Measurements from ENCODE around the gene KAT2A. TPM values are rescaled to one million over a fixed set of nuclear protein-coding genes. Genes with fewer than 3 reads are reported as not detected.
"Not testable (repeated sequence)": the region's sequence is repeated elsewhere in the genome, so short reads cannot be mapped to it uniquely, and the experiment has no call there.

The KAT2A gene
- total RNA-seq, 2 experiments from 2014 or later, result 25.7 to 26.7 TPM

DNA sequence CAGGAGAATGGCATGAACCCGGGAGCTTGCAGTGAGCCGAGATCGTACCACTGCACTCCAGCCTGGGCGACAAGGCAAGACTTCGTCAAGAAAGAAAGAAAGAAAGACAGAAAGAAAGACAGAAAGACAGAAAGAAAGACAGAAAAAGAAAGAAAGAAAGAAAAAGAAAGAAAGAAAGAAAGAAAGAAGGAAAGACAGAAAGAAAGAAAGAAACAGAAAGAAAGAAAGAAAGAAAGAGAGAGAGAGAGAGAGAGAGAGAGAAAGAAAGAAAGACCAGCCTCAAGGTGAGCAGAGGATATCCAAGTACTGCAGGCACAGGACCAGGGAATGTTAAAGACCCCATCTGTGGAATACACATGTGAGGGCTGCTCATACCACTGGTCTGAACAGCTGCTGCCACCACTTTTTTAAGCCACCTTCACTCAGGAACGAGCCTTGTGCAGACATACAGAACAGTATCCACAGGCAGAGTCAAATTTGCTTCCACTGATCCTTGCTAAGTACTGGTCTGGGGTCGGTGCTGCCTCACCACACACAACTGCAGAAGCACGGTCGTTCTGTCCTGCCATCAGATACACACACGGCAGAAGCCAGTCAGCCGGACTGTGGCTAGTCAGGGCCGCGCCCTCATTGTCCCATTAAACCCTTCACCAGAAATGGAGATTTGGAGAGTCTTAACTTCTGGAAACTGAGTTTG, 25.9 kb upstream of the KAT2A start:
- POLR2A ChIA-PET, result no interaction called here
- Mint-ChIP-seq H3K9me3 (no peaks in the 10 kb centered on the region), H3K27ac (no peak overlapping the region), H3K27me3 (no peaks in the 10 kb centered on the region), H3K4me1 (peaks cover 21% of the 10 kb centered on the region), H3K36me3 (ENCODE audit: low read depth) (peaks cover 31% of the 10 kb centered on the region), H3K4me3 (no peak overlapping the region)
- CTCF ChIA-PET, result no interaction called here
- no peak for DNase-seq

DNA sequence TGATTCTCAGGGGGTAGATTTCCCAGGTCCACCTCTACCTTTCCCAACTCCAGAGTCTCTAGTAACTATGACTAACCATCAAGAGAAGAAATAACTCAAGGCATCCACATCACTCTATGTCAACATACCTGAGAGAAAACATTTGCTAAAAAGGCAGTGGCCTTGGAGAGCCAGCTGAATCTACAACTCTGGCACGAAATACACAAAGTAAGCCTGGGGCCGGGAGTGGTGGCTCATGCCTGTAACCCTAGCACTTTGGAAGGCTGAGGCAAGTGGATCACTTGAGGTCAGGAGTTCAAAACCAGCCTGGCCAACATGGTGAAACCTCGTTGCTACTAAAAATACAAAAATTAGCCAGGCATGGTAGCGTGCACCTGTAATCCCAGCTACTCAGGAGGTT, 22.0 kb upstream of the KAT2A start:
- H3K27ac Mint-ChIP-seq, H3K4me1 Mint-ChIP-seq, H3K4me3 Mint-ChIP-seq, H3K27me3 Mint-ChIP-seq, CTCF ChIA-PET, DNase-seq, H3K9me3 Mint-ChIP-seq: not testable (repeated sequence)
- H3K36me3 Mint-ChIP-seq (ENCODE audit: low read depth), result peaks cover 35% of the 10 kb centered on the region
- POLR2A ChIA-PET, result interaction anchor here (1.0 to 1.2 kb wide), 2 partner anchors 11 kb away, joined by 3 to 5 read pairs; no protein-coding TSS in a partner anchor

DNA sequence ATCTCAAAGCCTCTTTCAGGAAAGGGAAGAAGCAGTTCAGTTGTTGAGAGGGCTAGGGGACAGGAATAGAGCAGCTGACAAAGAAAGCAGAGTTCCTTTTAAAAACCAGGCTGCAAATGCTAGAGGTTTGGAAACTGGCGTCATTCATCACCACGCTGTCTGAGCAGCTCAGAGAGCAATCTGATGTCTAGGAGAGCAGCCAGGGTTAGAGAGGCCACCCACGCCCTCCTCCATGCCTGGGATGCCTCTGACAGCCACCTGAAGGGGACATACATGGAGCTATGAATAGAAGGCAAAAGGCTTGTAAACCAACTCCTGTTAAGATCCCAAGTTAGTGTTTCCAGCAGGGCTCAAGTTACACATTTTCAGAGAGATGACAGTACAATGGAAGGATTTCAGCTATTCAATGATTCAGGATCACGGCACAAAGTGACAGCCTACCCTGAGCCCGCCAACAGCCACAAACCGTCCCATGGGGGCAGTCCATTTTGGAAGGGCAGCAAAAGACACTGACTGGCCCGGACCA, 21.3 kb upstream of the KAT2A start:
- ChIA-PET POLR2A (interaction anchor here (1.0 to 1.2 kb wide), 2 partner anchors 10 to 11 kb away, joined by 3 to 5 read pairs; no protein-coding TSS in a partner anchor), CTCF (no interaction called here)
- no peak overlapping the region for H3K27ac Mint-ChIP-seq
- no peaks in the 10 kb centered on the region for H3K27me3 Mint-ChIP-seq
- no peaks in the 10 kb centered on the region for H3K9me3 Mint-ChIP-seq
- no peak overlapping the region for H3K4me3 Mint-ChIP-seq
- H3K36me3 Mint-ChIP-seq (ENCODE audit: low read depth), result peaks cover 33% of the 10 kb centered on the region
- no peak for DNase-seq
- peaks cover 6% of the 10 kb centered on the region for H3K4me1 Mint-ChIP-seq

DNA sequence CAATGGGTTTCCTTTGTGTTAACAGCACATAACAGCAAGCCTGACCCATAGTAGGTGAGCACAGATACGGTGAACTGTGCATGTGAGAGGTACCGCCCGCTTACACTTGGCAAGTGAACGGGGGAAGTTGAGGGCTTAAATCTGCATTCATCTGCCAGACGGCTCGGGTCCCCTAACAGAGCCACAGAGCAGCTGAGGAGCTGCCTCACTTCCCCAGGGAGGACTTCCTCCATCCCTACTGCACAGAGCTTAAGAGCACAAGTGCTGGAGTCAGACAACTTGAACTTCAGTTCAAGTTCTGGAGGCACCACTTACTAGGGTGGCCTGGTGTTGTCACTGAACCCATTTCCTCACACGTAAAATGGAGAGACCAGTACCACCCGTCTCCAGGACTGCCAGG, 20.2 kb upstream of the KAT2A start:
- Mint-ChIP-seq H3K4me3 (no peak overlapping the region), H3K36me3 (ENCODE audit: low read depth) (peaks cover 29% of the 10 kb centered on the region), H3K4me1 (peaks cover 10% of the 10 kb centered on the region), H3K27ac (no peak overlapping the region), H3K27me3 (no peaks in the 10 kb centered on the region), H3K9me3 (no peaks in the 10 kb centered on the region)
- POLR2A ChIA-PET, result no interaction called here
- CTCF ChIA-PET, result interaction anchor here (0.9 kb wide), 1 partner anchor 9 kb away, joined by 3 read pairs; no protein-coding TSS in a partner anchor
- no peak for DNase-seq

DNA sequence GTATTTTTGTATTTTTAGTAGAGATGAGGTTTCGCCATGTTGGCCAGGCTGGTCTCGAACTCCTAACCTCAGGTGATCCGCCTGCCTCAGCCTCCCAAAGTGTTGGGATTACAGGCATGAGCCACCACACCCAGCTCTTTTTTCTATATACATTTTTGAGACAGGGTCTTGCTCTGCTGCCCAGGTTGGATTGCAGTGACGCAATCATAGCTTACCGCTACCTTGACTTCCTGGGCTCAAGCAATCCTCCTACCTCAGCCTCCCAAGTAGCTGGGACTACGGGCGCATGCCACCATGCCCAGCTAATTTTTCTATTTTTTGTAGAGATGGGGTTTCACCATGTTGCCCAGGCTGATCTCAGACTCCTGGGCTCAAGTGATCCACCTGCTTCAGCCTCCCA, 19.5 kb upstream of the KAT2A start:
- Mint-ChIP-seq H3K4me1 (peaks cover 17% of the 10 kb centered on the region), H3K36me3 (ENCODE audit: low read depth) (peaks cover 33% of the 10 kb centered on the region)
- H3K9me3 Mint-ChIP-seq, H3K27ac Mint-ChIP-seq, DNase-seq, H3K27me3 Mint-ChIP-seq, CTCF ChIA-PET, H3K4me3 Mint-ChIP-seq: not testable (repeated sequence)
- POLR2A ChIA-PET, result interaction anchor here (1.1 kb wide), 1 partner anchor 13 kb away, joined by 3 read pairs; no protein-coding TSS in a partner anchor

DNA sequence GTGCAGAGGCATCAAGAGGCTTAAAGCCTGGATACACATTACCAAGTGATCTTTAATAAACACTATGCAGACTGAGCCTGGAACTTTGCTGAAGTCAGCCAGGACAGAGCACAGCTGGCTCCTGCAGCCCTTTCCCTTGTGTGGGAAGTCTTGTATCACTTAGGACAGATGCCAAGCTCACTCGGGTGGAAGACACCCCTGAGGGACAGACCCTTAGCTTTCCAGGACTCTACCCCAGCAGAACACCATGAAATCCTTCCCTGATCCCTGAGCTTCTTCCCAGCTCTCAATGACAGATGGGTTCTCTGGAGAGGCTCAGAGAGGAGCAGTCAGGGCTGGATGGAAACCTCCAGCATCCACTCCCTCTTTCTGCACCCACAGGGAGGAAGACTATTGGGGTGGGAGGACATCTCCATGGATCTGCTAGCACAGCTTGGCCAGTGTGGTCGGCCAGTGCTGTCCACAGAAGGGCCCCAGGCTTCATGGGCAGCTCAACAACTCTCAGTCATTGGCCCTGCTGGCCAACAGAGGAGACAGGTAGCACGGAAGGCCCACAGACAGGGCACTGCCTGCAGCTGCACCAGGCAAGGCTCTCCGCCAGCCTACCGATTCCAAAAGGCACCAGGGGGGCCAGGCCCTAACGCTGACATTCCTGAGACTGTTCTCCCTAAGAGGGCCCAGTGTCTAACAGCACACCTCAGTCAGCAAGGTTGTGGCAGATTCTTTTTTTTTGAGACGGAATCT, 17.8 kb upstream of the KAT2A start:
- Mint-ChIP-seq H3K27ac (no peak overlapping the region), H3K27me3 (no peaks in the 10 kb centered on the region), H3K4me1 (peaks cover 28% of the 10 kb centered on the region), H3K36me3 (ENCODE audit: low read depth) (peaks cover 35% of the 10 kb centered on the region), H3K9me3 (no peaks in the 10 kb centered on the region), H3K4me3 (no peak overlapping the region)
- no peak for DNase-seq
- ChIA-PET POLR2A (interaction anchor here (0.8 to 1.6 kb wide), 3 partner anchors 9 to 31 kb away, joined by 3 to 5 read pairs (median 4); no protein-coding TSS in a partner anchor), CTCF (no interaction called here)

DNA sequence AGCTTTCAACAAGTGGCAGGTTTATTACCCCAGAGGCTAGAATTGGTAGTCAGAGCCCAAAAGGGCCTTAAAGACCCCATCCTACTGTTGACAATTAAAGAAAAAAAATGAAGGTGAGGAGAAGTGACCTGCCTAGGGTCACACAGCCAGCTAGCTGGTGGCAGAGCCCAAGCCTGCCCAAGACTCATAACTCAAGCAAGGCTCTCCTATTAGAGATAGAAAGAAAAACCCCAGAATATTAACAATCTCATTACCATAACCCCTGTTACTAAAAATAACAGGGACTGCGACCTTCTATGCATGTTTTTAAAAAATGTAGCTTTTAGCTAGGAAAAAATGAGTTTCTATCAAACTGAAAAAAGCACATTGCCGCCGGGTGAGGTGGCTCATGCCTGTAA, 15.5 kb upstream of the KAT2A start:
- peaks cover 33% of the 10 kb centered on the region for H3K36me3 Mint-ChIP-seq (ENCODE audit: low read depth)
- no peaks in the 10 kb centered on the region for H3K27me3 Mint-ChIP-seq
- ChIA-PET POLR2A (interaction anchor here (1.2 to 4.4 kb wide), 4 partner anchors 14 to 24 kb away, joined by 3 to 15 read pairs (median 8); partner anchors contain the start of gene DHX58), CTCF (interaction anchor here (1.0 to 1.1 kb wide), 2 partner anchors 45 to 48 kb away, joined by 3 read pairs; no protein-coding TSS in a partner anchor)
- no peak overlapping the region for H3K4me3 Mint-ChIP-seq
- no peaks in the 10 kb centered on the region for H3K9me3 Mint-ChIP-seq
- peaks cover 46% of the 10 kb centered on the region for H3K4me1 Mint-ChIP-seq
- H3K27ac Mint-ChIP-seq, result no peak overlapping the region
- DNase-seq, result no peak

DNA sequence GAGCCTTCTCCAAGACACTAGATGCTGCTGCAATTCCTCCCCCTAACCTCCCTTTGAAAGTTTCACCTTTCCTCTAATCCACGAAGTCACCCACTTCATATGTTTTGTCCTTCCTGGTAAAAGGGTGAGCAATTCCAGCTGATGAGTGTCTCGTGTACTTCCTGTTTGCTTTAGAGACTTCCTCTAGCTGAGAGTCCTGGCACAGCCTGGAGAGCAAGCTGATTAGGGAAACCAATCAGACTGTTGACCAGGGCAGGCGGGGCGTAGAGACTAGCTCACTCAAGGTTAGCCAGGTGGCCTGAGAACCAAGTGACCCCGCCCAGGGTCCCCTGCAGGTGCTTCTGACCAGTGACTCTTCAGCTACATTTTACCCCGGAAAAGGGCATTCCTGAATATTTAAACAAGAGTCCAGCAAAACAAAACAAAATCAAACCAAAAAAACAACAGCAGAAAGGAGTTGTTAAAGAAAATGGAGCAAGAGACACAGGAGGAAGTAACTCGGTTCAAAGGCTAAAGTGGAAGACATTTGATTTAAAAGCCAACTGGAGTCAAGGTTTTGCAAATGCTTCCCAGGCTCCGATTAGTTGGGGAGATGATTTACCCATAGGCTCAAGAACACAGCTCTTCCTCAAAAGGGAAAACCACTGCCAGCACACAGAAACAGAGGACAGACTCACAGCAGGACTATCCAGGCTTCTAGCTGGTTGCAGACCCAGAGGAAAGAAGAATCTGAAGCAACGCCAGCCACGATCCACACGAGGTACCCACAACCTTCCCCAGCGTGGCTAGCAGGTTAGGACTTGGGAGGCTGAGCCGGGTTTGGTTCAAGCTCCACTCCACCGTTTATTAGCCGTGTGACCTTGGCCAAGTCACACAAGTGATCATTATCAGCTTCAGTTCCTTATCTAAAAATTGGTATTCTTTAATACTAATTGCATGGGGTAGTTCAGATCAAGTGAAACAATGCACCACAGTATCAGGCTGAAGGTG, 14.8 kb upstream of the KAT2A start:
- Mint-ChIP-seq H3K27me3 (no peaks in the 10 kb centered on the region), H3K4me3 (no peak overlapping the region), H3K36me3 (ENCODE audit: low read depth) (peaks cover 32% of the 10 kb centered on the region), H3K27ac (peak overlapping the region; percentile 31), H3K4me1 (peaks cover 52% of the 10 kb centered on the region), H3K9me3 (no peaks in the 10 kb centered on the region)
- DNase-seq, result no peak
- ChIA-PET POLR2A (interaction anchor here (1.0 to 4.4 kb wide), 6 partner anchors 8 to 23 kb away, joined by 3 to 15 read pairs (median 5); partner anchors contain the start of gene DHX58), CTCF (interaction anchor here (0.7 to 1.0 kb wide), 2 partner anchors 18 to 48 kb away, joined by 3 read pairs; no protein-coding TSS in a partner anchor)

DNA sequence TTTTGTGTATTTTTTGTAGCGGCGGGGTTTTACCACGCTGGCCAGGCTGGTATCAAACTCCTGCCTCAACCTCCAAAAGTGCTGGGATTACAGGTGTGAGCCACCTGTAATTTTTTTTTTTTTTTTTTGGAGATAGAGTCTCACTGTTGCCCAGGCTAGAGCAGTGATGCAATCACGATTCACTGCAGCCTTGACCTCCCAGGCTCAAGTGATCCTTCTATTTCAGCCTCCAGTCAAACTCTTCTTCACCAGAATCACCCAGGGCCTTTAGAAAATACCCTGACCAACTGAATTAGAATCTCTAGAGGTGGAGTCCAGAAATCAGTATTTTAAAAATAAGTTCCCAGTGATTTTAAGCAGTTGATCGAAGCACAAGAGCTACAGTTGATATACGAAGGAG, 14.0 kb upstream of the KAT2A start:
- CTCF ChIA-PET, result no interaction called here
- H3K36me3 Mint-ChIP-seq (ENCODE audit: low read depth), result peaks cover 37% of the 10 kb centered on the region
- H3K27ac Mint-ChIP-seq, result no peak overlapping the region
- POLR2A ChIA-PET, result interaction anchor here (1.0 to 4.4 kb wide), 5 partner anchors 9 to 22 kb away, joined by 3 to 15 read pairs (median 7); partner anchors contain the start of gene DHX58
- DNase-seq, result no peak
- no peaks in the 10 kb centered on the region for H3K27me3 Mint-ChIP-seq
- H3K4me3 Mint-ChIP-seq, result no peak overlapping the region
- peaks cover 55% of the 10 kb centered on the region for H3K4me1 Mint-ChIP-seq
- no peaks in the 10 kb centered on the region for H3K9me3 Mint-ChIP-seq

DNA sequence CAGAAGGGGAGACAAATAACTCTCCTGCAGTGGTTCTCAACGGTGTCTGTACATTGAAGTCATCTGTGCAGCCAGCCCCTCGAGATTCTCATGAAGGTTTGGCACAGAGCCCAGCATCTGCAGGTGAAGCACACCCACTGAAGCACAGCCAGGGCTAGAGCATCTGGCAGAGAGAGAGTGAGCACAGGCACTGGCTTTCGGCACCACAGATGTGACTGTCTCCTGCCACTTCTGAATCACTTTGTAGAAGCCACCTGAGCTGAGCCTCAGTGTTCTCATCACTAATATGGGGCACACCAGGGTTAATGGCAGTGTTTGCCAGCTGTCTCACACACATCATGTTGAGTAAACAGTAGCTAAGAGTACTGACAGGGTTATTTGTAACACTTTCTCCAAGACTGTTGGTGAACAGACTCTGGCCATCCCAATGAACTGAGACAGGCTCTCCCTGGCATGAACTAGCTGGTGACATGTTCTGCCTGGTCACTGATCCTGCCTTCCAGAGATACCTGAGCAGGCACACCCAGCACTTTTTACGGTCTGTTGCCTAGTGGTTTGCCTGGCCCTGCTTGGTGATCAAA, 12.4 kb upstream of the KAT2A start:
- ChIA-PET CTCF (interaction anchor here (0.9 to 1.7 kb wide), 3 partner anchors 13 to 113 kb away, joined by 3 to 5 read pairs (median 4); partner anchors contain the start of gene NKIRAS2), POLR2A (interaction anchor here (1.0 to 4.4 kb wide), 8 partner anchors 13 to 269 kb away, joined by 3 to 15 read pairs (median 4); partner anchors contain the start of genes DHX58, DNAJC7, KAT2A and KLHL11)
- DNase-seq, result no peak
- no peaks in the 10 kb centered on the region for H3K27me3 Mint-ChIP-seq
- peak overlapping the region; percentile 69 for H3K27ac Mint-ChIP-seq
- H3K4me1 Mint-ChIP-seq, result peaks cover 58% of the 10 kb centered on the region
- H3K36me3 Mint-ChIP-seq (ENCODE audit: low read depth), result peaks cover 51% of the 10 kb centered on the region
- H3K9me3 Mint-ChIP-seq, result no peaks in the 10 kb centered on the region
- no peak overlapping the region for H3K4me3 Mint-ChIP-seq

DNA sequence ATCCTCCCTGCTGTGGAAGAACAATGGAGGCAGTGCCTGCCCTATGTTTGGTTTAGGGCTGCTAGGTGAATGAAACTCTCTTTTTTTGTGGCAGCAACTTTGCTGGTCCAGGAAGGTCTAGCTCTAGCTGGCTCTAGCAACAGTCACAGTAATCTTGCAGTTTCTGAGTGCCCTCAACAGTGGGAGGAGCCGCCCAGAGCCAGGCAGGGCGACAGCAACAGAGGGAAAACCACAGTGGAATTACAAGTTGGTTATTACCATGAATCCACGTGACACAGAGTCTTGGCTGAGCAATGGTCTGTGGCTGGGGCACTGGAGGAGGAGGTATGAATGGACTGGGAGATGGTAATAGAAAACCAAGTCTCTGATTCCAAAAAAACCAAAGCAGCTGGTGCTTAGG, 11.8 kb upstream of the KAT2A start:
- Mint-ChIP-seq H3K4me3 (no peak overlapping the region), H3K9me3 (no peaks in the 10 kb centered on the region), H3K4me1 (peaks cover 58% of the 10 kb centered on the region), H3K27ac (peak overlapping the region; percentile 69), H3K27me3 (no peaks in the 10 kb centered on the region), H3K36me3 (ENCODE audit: low read depth) (peaks cover 57% of the 10 kb centered on the region)
- ChIA-PET CTCF (interaction anchor here (0.9 to 1.7 kb wide), 3 partner anchors 13 to 113 kb away, joined by 3 to 5 read pairs (median 4); partner anchors contain the start of gene NKIRAS2), POLR2A (interaction anchor here (1.0 to 4.4 kb wide), 7 partner anchors 12 to 268 kb away, joined by 3 to 15 read pairs (median 5); partner anchors contain the start of genes DHX58, KAT2A and KLHL11)
- peak; percentile 39 for DNase-seq
